NB4 (cell line): ENCODE data around the gene ROMO1.

ENCODE experiments used
- MYC ChIP-seq: IDR thresholded peaks from 2 replicates; pipeline ENCODE4 v1.6.1; 2011; ENCODE audit warnings: low read depth, low read length
- POLR2A ChIP-seq: IDR thresholded peaks from 2 replicates; pipeline ENCODE4 v1.6.1; 2011; ENCODE audit warnings: mild to moderate bottlenecking; ENCODE audit not compliant: insufficient read length; ENCODE audit errors: extremely low read depth
- TF ChIP-seq, protein P1 (sequence below): IDR thresholded peaks from one replicate; pipeline ENCODE4 v1.5.1; 2012; ENCODE audit warnings: low read depth, low read length
- TF ChIP-seq, protein P2 (sequence below): IDR thresholded peaks from 2 replicates; pipeline ENCODE4 v1.6.1; 2011; ENCODE audit warnings: low read depth, low read length

DNA sequence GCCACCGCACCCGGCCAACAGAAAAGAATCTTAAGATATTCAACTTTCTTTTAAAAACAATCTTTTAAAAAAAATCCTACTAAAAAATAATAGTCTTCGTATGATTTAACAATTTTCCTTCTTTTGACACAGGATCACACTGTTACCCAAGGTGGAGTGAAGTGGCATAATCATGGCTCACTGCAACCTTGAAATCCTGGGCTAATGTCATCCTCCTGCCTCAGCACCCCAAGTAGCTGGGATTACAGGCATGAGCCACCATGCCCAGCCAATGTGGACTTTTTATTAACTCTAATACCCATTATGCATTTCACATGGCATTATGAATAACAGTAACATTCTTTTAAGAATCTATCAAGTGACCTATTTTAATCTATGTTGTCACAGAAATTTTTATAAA lies 22.0 kb downstream of the ROMO1 start:
- TF ChIP-seq, protein P1, sequence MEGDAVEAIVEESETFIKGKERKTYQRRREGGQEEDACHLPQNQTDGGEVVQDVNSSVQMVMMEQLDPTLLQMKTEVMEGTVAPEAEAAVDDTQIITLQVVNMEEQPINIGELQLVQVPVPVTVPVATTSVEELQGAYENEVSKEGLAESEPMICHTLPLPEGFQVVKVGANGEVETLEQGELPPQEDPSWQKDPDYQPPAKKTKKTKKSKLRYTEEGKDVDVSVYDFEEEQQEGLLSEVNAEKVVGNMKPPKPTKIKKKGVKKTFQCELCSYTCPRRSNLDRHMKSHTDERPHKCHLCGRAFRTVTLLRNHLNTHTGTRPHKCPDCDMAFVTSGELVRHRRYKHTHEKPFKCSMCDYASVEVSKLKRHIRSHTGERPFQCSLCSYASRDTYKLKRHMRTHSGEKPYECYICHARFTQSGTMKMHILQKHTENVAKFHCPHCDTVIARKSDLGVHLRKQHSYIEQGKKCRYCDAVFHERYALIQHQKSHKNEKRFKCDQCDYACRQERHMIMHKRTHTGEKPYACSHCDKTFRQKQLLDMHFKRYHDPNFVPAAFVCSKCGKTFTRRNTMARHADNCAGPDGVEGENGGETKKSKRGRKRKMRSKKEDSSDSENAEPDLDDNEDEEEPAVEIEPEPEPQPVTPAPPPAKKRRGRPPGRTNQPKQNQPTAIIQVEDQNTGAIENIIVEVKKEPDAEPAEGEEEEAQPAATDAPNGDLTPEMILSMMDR = no peak
- TF ChIP-seq MYC (no peak), POLR2A (no peak)
- TF ChIP-seq, protein P2, sequence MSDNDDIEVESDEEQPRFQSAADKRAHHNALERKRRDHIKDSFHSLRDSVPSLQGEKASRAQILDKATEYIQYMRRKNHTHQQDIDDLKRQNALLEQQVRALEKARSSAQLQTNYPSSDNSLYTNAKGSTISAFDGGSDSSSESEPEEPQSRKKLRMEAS = no peak
